H1 (cell line): ENCODE data around the gene APOA4. TPM values are rescaled to one million over a fixed set of nuclear protein-coding genes. Genes with fewer than 3 reads are reported as not detected.

Experiments used
- CTCF ChIA-PET: fragments of 300-600 bp; sonication (Branson Sonifier 250); formaldehyde crosslinking; loops from one replicate; lab custom pipeline; 2021; ENCODE audit not compliant: partially characterized antibody; lab: Charles Lee
- POLR2A ChIA-PET: fragments of 300-600 bp; sonication (Branson Sonifier 250); formaldehyde crosslinking; loops from one replicate; lab custom pipeline; 2021; ENCODE audit warnings: inconsistent platforms; ENCODE audit not compliant: partially characterized antibody; lab: Charles Lee
- DNase-seq, 2 experiments: peaks; one replicate each; pipeline versions ENCODE4 v3.0.0 to v3.0.0-alpha.2; 2010 to 2022; ENCODE audit warnings: low spot score in 2 of 2, low read depth in 1 of 2, mixed read lengths in 1 of 2
- FAIRE-seq: peaks from 2 replicates; lab custom pipeline; 2011; peaks lifted over from hg19 to GRCh38; lab: Jason Lieb, UNC
- H2AFZ ChIP-seq: 2 replicates; pipeline ENCODE4 v1.8.1; 2012; ENCODE audit warnings: low read length, inconsistent platforms
- H2AK5ac ChIP-seq: 2 replicates; pipeline ENCODE4 v1.6.1; 2013; ENCODE audit warnings: low read depth, low read length
- H2BK120ac ChIP-seq: replicated peaks from 2 replicates; pipeline ENCODE3; 2013; ENCODE audit warnings: low read depth, low read length, inconsistent platforms
- H2BK12ac ChIP-seq: 2 replicates; pipeline ENCODE4 v1.6.1; 2013; ENCODE audit warnings: low read depth, low read length
- H2BK15ac ChIP-seq: 2 replicates; pipeline ENCODE4 v1.6.1; 2013; ENCODE audit warnings: low read length
- H2BK20ac ChIP-seq: 2 replicates; pipeline ENCODE4 v1.6.1; 2013; ENCODE audit warnings: low read length
- H2BK5ac ChIP-seq: 2 replicates; pipeline ENCODE4 v1.6.1; 2013; ENCODE audit warnings: low read depth, low read length
- H3K14ac ChIP-seq: 2 replicates; pipeline ENCODE4 v1.6.1; 2013; ENCODE audit warnings: inconsistent platforms; ENCODE audit not compliant: insufficient read length
- H3K18ac ChIP-seq: 2 replicates; pipeline ENCODE4 v1.6.1; 2013; ENCODE audit warnings: low read length; ENCODE audit errors: extremely low read depth
- H3K23ac ChIP-seq: 2 replicates; pipeline ENCODE4 v1.6.1; 2013; ENCODE audit warnings: inconsistent platforms; ENCODE audit not compliant: insufficient read length
- H3K23me2 ChIP-seq: 2 replicates; pipeline ENCODE4 v1.6.1; 2013; ENCODE audit warnings: low read depth, low read length
- H3K27ac ChIP-seq: 2 replicates; pipeline ENCODE4 v1.6.1; 2011; ENCODE audit warnings: low read depth, low read length, inconsistent platforms
- H3K27me3 ChIP-seq, 4 experiments: replicated peaks in 1 of 4; 1 replicate in 1 of 4; 2 replicates in 3 of 4; pipeline versions ENCODE4 v1.6.1 to v1.8.1; 2011 to 2013; ENCODE audit warnings: low read length in 3 of 4, mild to moderate bottlenecking in 3 of 4, inconsistent platforms in 2 of 4, mixed read lengths in 2 of 4, moderate library complexity in 1 of 4; ENCODE audit not compliant: control insufficient read depth in 3 of 4, insufficient read depth in 3 of 4; ENCODE audit errors: extremely low read depth in 1 of 4
- H3K36me3 ChIP-seq, 4 experiments: 2 replicates each; pipeline versions ENCODE4 v1.6.1 to v1.8.1; 2011 to 2013; ENCODE audit warnings: mild to moderate bottlenecking in 4 of 4, low read length in 3 of 4, moderate library complexity in 2 of 4, control low read depth in 1 of 4, inconsistent platforms in 1 of 4; ENCODE audit not compliant: insufficient read depth in 4 of 4, control insufficient read depth in 2 of 4
- H3K4ac ChIP-seq: replicated peaks from 2 replicates; pipeline ENCODE3; 2013; ENCODE audit warnings: low read length, low read depth, mixed read lengths, inconsistent platforms; ENCODE audit not compliant: insufficient read length
- H3K4me1 ChIP-seq, 4 experiments: replicated peaks in 1 of 4; 1 replicate in 1 of 4; 2 replicates in 3 of 4; pipeline versions ENCODE4 v1.6.1 to v1.8.1; 2011 to 2013; ENCODE audit warnings: low read length in 3 of 4, inconsistent platforms in 2 of 4, mixed read lengths in 1 of 4; ENCODE audit not compliant: insufficient read depth in 4 of 4, control insufficient read depth in 3 of 4
- H3K4me2 ChIP-seq, 2 experiments: 2 replicates each; pipeline versions ENCODE4 v1.6.1 to v1.8.1; 2011 to 2013; ENCODE audit warnings: low read depth in 2 of 2, low read length in 2 of 2, control low read depth in 1 of 2, inconsistent platforms in 1 of 2, mild to moderate bottlenecking in 1 of 2; ENCODE audit not compliant: insufficient read depth in 1 of 2
- H3K4me3 ChIP-seq, 4 experiments: fragments of 200-600, 300-600 bp in 1 of 4; sonication (generic), shearing (Covaris generic), sonication (Bioruptor Twin) in 1 of 4; 2 replicates each; pipeline versions ENCODE4 v1.5.1 to v1.8.1; 2011 to 2016; ENCODE audit warnings: low read length in 4 of 4, low read depth in 3 of 4, control low read depth in 2 of 4, inconsistent platforms in 2 of 4, mild to moderate bottlenecking in 2 of 4, mixed read lengths in 1 of 4, moderate library complexity in 1 of 4; ENCODE audit not compliant: insufficient read depth in 2 of 4; ENCODE audit errors: extremely low read depth in 1 of 4
- H3K56ac ChIP-seq: replicated peaks from 2 replicates; pipeline ENCODE3; 2013; ENCODE audit warnings: low read depth, mild to moderate bottlenecking, mixed read lengths, low read length, inconsistent platforms; ENCODE audit not compliant: insufficient read length
- H3K79me1 ChIP-seq: 2 replicates; pipeline ENCODE4 v1.6.1; 2013; ENCODE audit warnings: low read depth, low read length, control low read depth
- H3K79me2 ChIP-seq, 2 experiments: 2 replicates each; pipeline versions ENCODE4 v1.6.1 to v1.8.1; 2012 to 2013; ENCODE audit warnings: low read length in 2 of 2, mild to moderate bottlenecking in 2 of 2, inconsistent platforms in 1 of 2; ENCODE audit not compliant: insufficient read depth in 2 of 2, control insufficient read depth in 1 of 2
- H3K9ac ChIP-seq, 4 experiments: replicated peaks in 1 of 4; 1 replicate in 1 of 4; 2 replicates in 3 of 4; pipeline versions ENCODE4 v1.6.1 to v1.8.1; 2011 to 2013; ENCODE audit warnings: low read depth in 3 of 4, low read length in 3 of 4, control low read depth in 2 of 4, mild to moderate bottlenecking in 2 of 4, moderate library complexity in 2 of 4, inconsistent platforms in 1 of 4; ENCODE audit errors: extremely low read depth in 1 of 4
- H3K9me3 ChIP-seq, 2 experiments: 2 replicates each; pipeline versions ENCODE4 v1.6.1 to v1.8.1; 2012 to 2013; ENCODE audit warnings: mild to moderate bottlenecking in 2 of 2, moderate library complexity in 2 of 2, control low read depth in 1 of 2, inconsistent platforms in 1 of 2, low read depth in 1 of 2, low read length in 1 of 2, mixed read lengths in 1 of 2; ENCODE audit not compliant: insufficient read depth in 2 of 2
- H4K20me1 ChIP-seq, 2 experiments: replicated peaks in 1 of 2; 2 replicates each; pipeline versions ENCODE3 to v1.8.1; 2011 to 2013; ENCODE audit warnings: inconsistent platforms in 2 of 2, low read length in 2 of 2, mild to moderate bottlenecking in 1 of 2; ENCODE audit not compliant: insufficient read depth in 2 of 2, control insufficient read depth in 1 of 2
- H4K5ac ChIP-seq: 2 replicates; pipeline ENCODE4 v1.6.1; 2013; ENCODE audit warnings: low read length, low read depth, mixed read lengths, inconsistent platforms; ENCODE audit not compliant: insufficient read length
- H4K8ac ChIP-seq: 2 replicates; pipeline ENCODE4 v1.8.0; 2013; ENCODE audit warnings: mild to moderate bottlenecking, moderate library complexity, low read length, inconsistent platforms; ENCODE audit not compliant: insufficient read depth; ENCODE audit errors: extremely low read depth
- H4K91ac ChIP-seq: replicated peaks from 2 replicates; pipeline ENCODE3; 2013; ENCODE audit warnings: low read length, mixed read lengths, inconsistent platforms; ENCODE audit not compliant: insufficient read length
- ASH2L ChIP-seq: fragments of 200-600, 300-600 bp; sonication (generic); IDR thresholded peaks from one replicate; pipeline ENCODE4 v1.7.1; 2017; ENCODE audit warnings: low read length
- BRCA1 ChIP-seq: IDR thresholded peaks from 2 replicates; pipeline ENCODE4 v1.6.1; 2012; ENCODE audit warnings: low read depth, low read length, improper control_type of control experiment
- CREB1 ChIP-seq: IDR thresholded peaks from 2 replicates; pipeline ENCODE4 v1.6.1; 2012; ENCODE audit warnings: inconsistent platforms
- EP300 ChIP-seq, 2 experiments: IDR thresholded peaks; 1 replicate in 1 of 2; 2 replicates in 1 of 2; pipeline ENCODE4 v1.6.1; 2011 to 2012; ENCODE audit warnings: low read depth in 2 of 2, low read length in 2 of 2, mild to moderate bottlenecking in 2 of 2, borderline replicate concordance in 1 of 2, inconsistent platforms in 1 of 2, moderate library complexity in 1 of 2
- JUN ChIP-seq: IDR thresholded peaks from 2 replicates; pipeline ENCODE4 v1.6.1; 2011; ENCODE audit warnings: low read depth, mild to moderate bottlenecking, improper control_type of control experiment, low read length
- KDM4A ChIP-seq: IDR thresholded peaks from one replicate; pipeline ENCODE4 v1.7.1; 2012; ENCODE audit warnings: low read depth, mild to moderate bottlenecking, moderate library complexity, low read length, inconsistent platforms; ENCODE audit not compliant: severe bottlenecking
- PHF8 ChIP-seq: fragments of 200-600 bp; sonication (generic); conservative IDR thresholded peaks from 2 replicates; pipeline ENCODE4 v1.7.1; 2012; ENCODE audit warnings: low read depth, mild to moderate bottlenecking, inconsistent platforms, low read length, moderate library complexity
- POLR2A ChIP-seq, 2 experiments: IDR thresholded peaks; 1 replicate in 1 of 2; 2 replicates in 1 of 2; pipeline ENCODE4 v1.6.1; 2011; ENCODE audit warnings: low read depth in 2 of 2, low read length in 2 of 2, mild to moderate bottlenecking in 2 of 2; ENCODE audit errors: control extremely low read depth in 1 of 2
- POU5F1 ChIP-seq: IDR thresholded peaks from 2 replicates; pipeline ENCODE4 v1.6.1; 2011; ENCODE audit warnings: low read depth, mild to moderate bottlenecking, low read length, moderate library complexity
- RFX5 ChIP-seq: IDR thresholded peaks from 2 replicates; pipeline ENCODE4 v1.6.1; 2011; ENCODE audit warnings: low read depth, low read length, improper control_type of control experiment, borderline replicate concordance
- RNF2 ChIP-seq: fragments of 200-900, 300-1000 bp; sonication (generic); IDR thresholded peaks from 2 replicates; pipeline ENCODE4 v1.7.1; 2016; ENCODE audit warnings: borderline replicate concordance, low read depth, mild to moderate bottlenecking, antibody characterized with exemption, low read length; ENCODE audit not compliant: poor library complexity, severe bottlenecking; ENCODE audit errors: missing control alignments
- SP1 ChIP-seq: IDR thresholded peaks from 2 replicates; pipeline ENCODE4 v1.6.1; 2011; ENCODE audit warnings: low read depth, low read length
- SRF ChIP-seq: IDR thresholded peaks from 2 replicates; pipeline ENCODE4 v1.6.1; 2011; ENCODE audit warnings: mild to moderate bottlenecking, low read depth, low read length, moderate library complexity
- WGBS, 2 experiments: shearing (Covaris generic) in 1 of 2; methylation state at CpG; one replicate each; pipeline versions ENCODE4 v1.1.6 to v1.1.7; 2013 to 2015; ENCODE audit warnings: low lambda C conversion rate in 2 of 2, mixed read lengths in 2 of 2, inconsistent platforms in 1 of 2, low coverage in 1 of 2, missing lambda C conversion rate in 1 of 2; ENCODE audit not compliant: insufficient replicate concordance in 2 of 2, insufficient coverage in 1 of 2, insufficient read length in 1 of 2; ENCODE audit errors: extremely low coverage in 1 of 2, missing lambda C conversion rate in 1 of 2; 5-methylcytosine and 5-hydroxymethylcytosine counted together
- polyA plus RNA-seq, 7 experiments: library from polyadenylated mRNA; depleted of rRNA in 3 of 7; stranded (reverse) in 5 of 7; unstranded in 2 of 7; fragments of >200 nt in 5 of 7; fragments of 200-250 nt in 2 of 7; gene quantifications; 1 replicate in 5 of 7; 2 replicates in 1 of 7; 4 replicates in 1 of 7; pipeline versions ENCODE4 v1.2.1 to v1.2.3, GENCODE V29; 2011 to 2013; ENCODE audit warnings: missing spikeins in 2 of 7, mixed read lengths in 2 of 7
- total RNA-seq: library from RNA; stranded (reverse); fragmentation: NEBNext Ultra II Directional; extraction: Animal tissue kit (Norgen Biotek cat#: 25700); gene quantifications from 2 replicates; pipeline ENCODE4 v1.2.1, GENCODE V29; 2021

Gene APOA4
- total and polyA plus RNA-seq, 2 of the 8 experiments (the other 6 are each of a cell fraction or from before 2014, with no cell fraction given) = not detected

DNA sequence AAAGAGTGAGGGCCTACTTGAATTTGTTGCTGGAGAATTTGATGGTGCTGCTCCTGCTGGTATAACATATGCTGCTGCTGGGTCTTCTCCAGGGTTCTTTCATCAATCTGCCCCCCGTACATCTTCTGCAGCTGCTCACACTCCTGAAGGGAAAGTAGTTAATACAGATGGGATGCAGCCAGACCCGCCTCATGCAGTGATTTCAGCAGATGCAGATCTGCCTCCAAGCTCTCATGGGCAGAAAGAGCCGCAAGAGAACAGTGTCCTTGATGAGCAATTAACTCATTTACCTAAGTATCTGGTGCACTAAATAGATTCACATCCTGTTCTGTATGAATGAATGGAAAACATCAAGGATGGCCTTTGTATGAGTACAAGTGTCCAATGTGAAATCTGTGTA, 39.1 kb upstream of the APOA4 start:
- TF ChIP-seq POU5F1 (no peak), CREB1 (no peak), POLR2A (IDR thresholded peaks at IDR 0.05; ENCODE audit: control extremely low read depth in 1 of 2, low read depth in 2 of 2, low read length in 2 of 2) (no peak), ASH2L (no peak), KDM4A (no peak), SRF (no peak), SP1 (no peak), BRCA1 (no peak), RNF2 (no peak), EP300 (IDR thresholded peaks at IDR 0.05; ENCODE audit: borderline replicate concordance in 1 of 2, low read depth in 2 of 2, low read length in 2 of 2) (no peak), PHF8 (no peak), JUN (no peak), RFX5 (no peak)
- H3K18ac ChIP-seq = no peak overlapping the region
- POLR2A ChIA-PET = interaction anchor here (2.0 kb wide), 1 partner anchor 11 kb away, joined by 5 read pairs; no protein-coding TSS in a partner anchor
- no peak overlapping the region for H2BK20ac ChIP-seq
- H3K56ac ChIP-seq = no peak overlapping the region
- H4K8ac ChIP-seq = no peak overlapping the region
- no peak overlapping the region for H2BK5ac ChIP-seq
- H3K4ac ChIP-seq = no peak overlapping the region
- no peak overlapping the region for H3K9ac ChIP-seq
- no peak overlapping the region for H4K91ac ChIP-seq
- H4K20me1 ChIP-seq = peaks cover 3 to 5% of the 10 kb centered on the region in 2 experiments
- no peaks in the 10 kb centered on the region for H3K4me1 ChIP-seq
- no peak for FAIRE-seq
- CTCF ChIA-PET = interaction anchor here (0.7 kb wide), 1 partner anchor 234 kb away, joined by 4 read pairs; no protein-coding TSS in a partner anchor
- H3K23me2 ChIP-seq = no peaks in the 10 kb centered on the region
- no peak overlapping the region for H2BK120ac ChIP-seq
- no peak overlapping the region for H3K4me3 ChIP-seq
- no peaks in the 10 kb centered on the region for H3K79me2 ChIP-seq
- no peak for DNase-seq
- no peak overlapping the region for H2AK5ac ChIP-seq
- no peaks in the 10 kb centered on the region for H3K9me3 ChIP-seq
- no peak overlapping the region for H2AFZ ChIP-seq
- no peak overlapping the region for H4K5ac ChIP-seq
- WGBS, 2 experiments = 88% methylated on average over 3 of the region's 3 CpGs; no CpG with 5 or more reads in 1 of the 2 experiments
- no peak overlapping the region for H2BK12ac ChIP-seq
- no peaks in the 10 kb centered on the region for H3K79me1 ChIP-seq
- no peak overlapping the region for H3K23ac ChIP-seq
- peaks cover 4 to 59% (median 36%) of the 10 kb centered on the region in 4 experiments; a peak in 7 of 8 replicates for H3K36me3 ChIP-seq
- no peak overlapping the region for H2BK15ac ChIP-seq
- no peak overlapping the region for H3K4me2 ChIP-seq
- H3K14ac ChIP-seq = no peak overlapping the region
- H3K27ac ChIP-seq = no peak overlapping the region
- H3K27me3 ChIP-seq = no peaks in the 10 kb centered on the region
